HEK293 (cell line): ENCODE results near the gene MYOM1.

Experiments
- CTCF ChIA-PET: fragments of 350-600 bp; formaldehyde crosslinking; extraction: SDS; loops from one replicate; lab custom pipeline; 2021; ENCODE audit warnings: antibody characterized with exemption; lab: Yijun Ruan, JAX
- POLR2A ChIA-PET: fragments of 300-600 bp; formaldehyde crosslinking; extraction: SDS; loops from one replicate; lab custom pipeline; 2020; ENCODE audit warnings: antibody characterized with exemption, inconsistent platforms; lab: Yijun Ruan, JAX
- H3K27ac ChIP-seq: fragments of 200-500 bp; sonication (Bioruptor generic); 2 replicates; pipeline ENCODE4 v1.5.1; 2014; ENCODE audit warnings: low read depth, low read length, control low read depth, inconsistent platforms; ENCODE audit errors: extremely low read depth
- H3K36me3 ChIP-seq, 2 experiments: fragments of 200-500 bp in 1 of 2; sonication (Bioruptor generic) in 1 of 2; 1 replicate in 1 of 2; 2 replicates in 1 of 2; pipeline ENCODE4 v1.5.1; 2014 to 2017; ENCODE audit warnings: inconsistent platforms in 2 of 2, low read length in 2 of 2; ENCODE audit not compliant: control insufficient read depth in 2 of 2, insufficient read depth in 1 of 2
- H3K4me1 ChIP-seq: fragments of 200-500 bp; sonication (Bioruptor generic); 2 replicates; pipeline ENCODE4 v1.5.1; 2014; ENCODE audit warnings: mild to moderate bottlenecking, low read length, inconsistent platforms; ENCODE audit not compliant: control insufficient read depth, insufficient read depth
- H3K4me3 ChIP-seq: 2 replicates; pipeline ENCODE4 v1.5.1; 2011; ENCODE audit warnings: low read depth, mild to moderate bottlenecking, control low read depth, low read length, moderate library complexity
- H3K9me3 ChIP-seq: fragments of 200-500 bp; sonication (Bioruptor generic); 2 replicates; pipeline ENCODE4 v1.5.1; 2014; ENCODE audit warnings: low read depth, low read length, inconsistent platforms; ENCODE audit not compliant: control insufficient read depth, insufficient read depth
- FEZF1 ChIP-seq: fragments of 450-650 bp; formaldehyde crosslinking; IDR thresholded peaks from 2 replicates; pipeline ENCODE4 v1.5.1; 2016; ENCODE audit warnings: missing biosample characterization, missing genetic modification characterization
- GLIS2 ChIP-seq: fragments of 450-650 bp; formaldehyde crosslinking; IDR thresholded peaks from 2 replicates; pipeline ENCODE4 v1.5.1; 2016; ENCODE audit warnings: missing biosample characterization, missing genetic modification characterization
- RBAK ChIP-seq: fragments of 450-650 bp; formaldehyde crosslinking; IDR thresholded peaks from 2 replicates; pipeline ENCODE4 v1.5.1; 2016; ENCODE audit warnings: missing biosample characterization, missing genetic modification characterization
- SCRT1 ChIP-seq: fragments of 450-650 bp; formaldehyde crosslinking; IDR thresholded peaks from 2 replicates; pipeline ENCODE4 v1.5.1; 2016; ENCODE audit warnings: missing biosample characterization, missing genetic modification characterization, borderline replicate concordance
- SP7 ChIP-seq: fragments of 450-650 bp; formaldehyde crosslinking; IDR thresholded peaks from 2 replicates; pipeline ENCODE4 v1.5.1; 2016; ENCODE audit warnings: missing biosample characterization, missing genetic modification characterization
- WT1 ChIP-seq: fragments of 450-650 bp; formaldehyde crosslinking; IDR thresholded peaks from 2 replicates; pipeline ENCODE4 v1.5.1; 2016; ENCODE audit warnings: missing biosample characterization, missing genetic modification characterization
- YY2 ChIP-seq: fragments of 450-650 bp; formaldehyde crosslinking; IDR thresholded peaks from 2 replicates; pipeline ENCODE4 v1.5.1; 2016; ENCODE audit warnings: missing biosample characterization, missing genetic modification characterization
- ZBTB17 ChIP-seq: fragments of 450-650 bp; formaldehyde crosslinking; IDR thresholded peaks from 2 replicates; pipeline ENCODE4 v1.5.1; 2016; ENCODE audit warnings: missing biosample characterization, missing genetic modification characterization
- ZBTB48 ChIP-seq: fragments of 450-650 bp; formaldehyde crosslinking; IDR thresholded peaks from 2 replicates; pipeline ENCODE4 v1.5.1; 2016; ENCODE audit warnings: missing biosample characterization, missing genetic modification characterization
- ZFP41 ChIP-seq: fragments of 450-650 bp; formaldehyde crosslinking; IDR thresholded peaks from 2 replicates; pipeline ENCODE4 v1.5.1; 2016; ENCODE audit warnings: missing biosample characterization, missing genetic modification characterization, borderline replicate concordance
- ZNF121 ChIP-seq: fragments of 450-650 bp; formaldehyde crosslinking; IDR thresholded peaks from 2 replicates; pipeline ENCODE4 v1.5.1; 2016; ENCODE audit warnings: missing biosample characterization, missing genetic modification characterization
- ZNF140 ChIP-seq: fragments of 450-650 bp; formaldehyde crosslinking; IDR thresholded peaks from 2 replicates; pipeline ENCODE4 v1.5.1; 2016; ENCODE audit warnings: missing biosample characterization, missing genetic modification characterization
- ZNF146 ChIP-seq: fragments of 450-650 bp; formaldehyde crosslinking; IDR thresholded peaks from 2 replicates; pipeline ENCODE4 v1.5.1; 2016; ENCODE audit warnings: missing biosample characterization, missing genetic modification characterization
- ZNF157 ChIP-seq: fragments of 450-650 bp; formaldehyde crosslinking; IDR thresholded peaks from 2 replicates; pipeline ENCODE4 v1.5.1; 2016; ENCODE audit warnings: missing biosample characterization, missing genetic modification characterization
- ZNF2 ChIP-seq: fragments of 450-650 bp; formaldehyde crosslinking; IDR thresholded peaks from 2 replicates; pipeline ENCODE4 v1.5.1; 2016; ENCODE audit warnings: missing biosample characterization, missing genetic modification characterization
- ZNF214 ChIP-seq: fragments of 450-650 bp; formaldehyde crosslinking; IDR thresholded peaks from 2 replicates; pipeline ENCODE4 v1.5.1; 2017; ENCODE audit warnings: missing biosample characterization, mild to moderate bottlenecking, missing genetic modification characterization, borderline replicate concordance
- ZNF302 ChIP-seq: fragments of 450-650 bp; formaldehyde crosslinking; IDR thresholded peaks from 2 replicates; pipeline ENCODE4 v1.5.1; 2016; ENCODE audit warnings: missing biosample characterization, missing genetic modification characterization, low read depth
- ZNF335 ChIP-seq: fragments of 450-650 bp; formaldehyde crosslinking; conservative IDR thresholded peaks from 2 replicates; pipeline ENCODE4 v1.5.1; 2016; ENCODE audit warnings: missing biosample characterization, missing genetic modification characterization
- ZNF366 ChIP-seq: fragments of 450-650 bp; formaldehyde crosslinking; conservative IDR thresholded peaks from 2 replicates; pipeline ENCODE4 v1.5.1; 2016; ENCODE audit warnings: missing biosample characterization, missing genetic modification characterization
- ZNF549 ChIP-seq: fragments of 450-650 bp; IDR thresholded peaks from 2 replicates; pipeline ENCODE4 v1.5.1; 2018; ENCODE audit warnings: missing biosample characterization, missing genetic modification characterization, mild to moderate bottlenecking, inconsistent platforms, moderate library complexity
- ZNF571 ChIP-seq: fragments of 450-650 bp; formaldehyde crosslinking; IDR thresholded peaks from 2 replicates; pipeline ENCODE4 v1.5.0; 2017; ENCODE audit warnings: missing biosample characterization, missing genetic modification characterization
- ZNF596 ChIP-seq: fragments of 450-650 bp; IDR thresholded peaks from 2 replicates; pipeline ENCODE4 v1.5.0; 2018; ENCODE audit warnings: missing biosample characterization, mild to moderate bottlenecking, missing genetic modification characterization, moderate library complexity
- ZNF623 ChIP-seq: fragments of 450-650 bp; formaldehyde crosslinking; IDR thresholded peaks from 2 replicates; pipeline ENCODE4 v1.5.1; 2016; ENCODE audit warnings: missing biosample characterization, missing genetic modification characterization
- ZNF654 ChIP-seq: fragments of 450-650 bp; formaldehyde crosslinking; IDR thresholded peaks from 2 replicates; pipeline ENCODE4 v1.5.1; 2016; ENCODE audit warnings: low read depth, missing biosample characterization, missing genetic modification characterization
- ZNF776 ChIP-seq: fragments of 450-650 bp; formaldehyde crosslinking; IDR thresholded peaks from 2 replicates; pipeline ENCODE4 v1.5.0; 2017; ENCODE audit warnings: missing biosample characterization, missing genetic modification characterization, borderline replicate concordance
- ZNF777 ChIP-seq: fragments of 450-650 bp; formaldehyde crosslinking; IDR thresholded peaks from 2 replicates; pipeline ENCODE4 v1.5.1; 2017; ENCODE audit warnings: missing biosample characterization, missing genetic modification characterization, borderline replicate concordance
- ZNF843 ChIP-seq: fragments of 450-650 bp; formaldehyde crosslinking; IDR thresholded peaks from 2 replicates; pipeline ENCODE4 v1.5.1; 2016; ENCODE audit warnings: missing biosample characterization, missing genetic modification characterization
- ZSCAN16 ChIP-seq: fragments of 450-650 bp; formaldehyde crosslinking; IDR thresholded peaks from 2 replicates; pipeline ENCODE4 v1.5.1; 2016; ENCODE audit warnings: missing biosample characterization, missing genetic modification characterization
- TF ChIP-seq, protein P1 (sequence below): fragments of 450-650 bp; formaldehyde crosslinking; IDR thresholded peaks from 2 replicates; pipeline ENCODE4 v1.5.1; 2016; ENCODE audit warnings: missing biosample characterization, missing genetic modification characterization
- TF ChIP-seq, protein P2 (sequence below): fragments of 450-650 bp; formaldehyde crosslinking; IDR thresholded peaks from 2 replicates; pipeline ENCODE4 v1.5.1; 2016; ENCODE audit warnings: missing biosample characterization, missing genetic modification characterization
- TF ChIP-seq, protein P3 (sequence below): fragments of 450-650 bp; formaldehyde crosslinking; IDR thresholded peaks from 2 replicates; pipeline ENCODE4; 2016; ENCODE audit warnings: missing biosample characterization, missing genetic modification characterization

Gene MYOM1

GRCh38 chr18:3246635-3247239, 27.0 kb upstream of the MYOM1 start:
- Histone ChIP-seq H3K9me3 (no peaks in the 10 kb centered on the region), H3K27ac (peak overlapping the region; percentile 95)
- ChIA-PET POLR2A (interaction anchor here (0.9 to 2.4 kb wide), 7 partner anchors 10 to 418 kb away, joined by 3 to 18 read pairs (median 4); no protein-coding TSS in a partner anchor), CTCF (interaction anchor here (0.5 to 4.8 kb wide), 48 partner anchors 9 to 719 kb away, joined by 3 to 84 read pairs (median 4); no protein-coding TSS in a partner anchor)
- TF ChIP-seq GLIS2: no peak
- 0 out of 2 replicates have a peak, but pooled peaks have one; percentile 26 for TF ChIP-seq ZNF777 (tag by site-specific recombination)
- TF ChIP-seq ZNF596 (tag by site-specific recombination): no peak
- TF ChIP-seq ZNF140: no peak
- TF ChIP-seq SCRT1 (tag by site-specific recombination): no peak
- no peak for TF ChIP-seq ZNF571 (tag by site-specific recombination)
- peak; percentile 24 for TF ChIP-seq ZNF335
- TF ChIP-seq ZNF146 (tag by site-specific recombination): no peak
- no peak for TF ChIP-seq RBAK (tag by site-specific recombination)
- TF ChIP-seq ZNF776 (tag by site-specific recombination): no peak
- no peak for TF ChIP-seq ZNF549 (tag by site-specific recombination)
- TF ChIP-seq ZNF623 (tag by site-specific recombination): no peak
- no peak for TF ChIP-seq ZFP41 (tag by site-specific recombination)
- no peak for TF ChIP-seq ZNF157 (tag by site-specific recombination)
- TF ChIP-seq, all 188 proteins: peak for 2
- peaks cover 11% of the 10 kb centered on the region for H3K4me1 ChIP-seq
- H3K4me3 ChIP-seq: peak overlapping the region; percentile 21
- peaks cover 0 to 3% of the 10 kb centered on the region in 2 experiments; a peak in 2 of 3 replicates for H3K36me3 ChIP-seq

GRCh38 chr18:3245853-3246634, 26.3 kb upstream of the MYOM1 start:
- CTCF ChIA-PET: interaction anchor here (0.6 to 4.8 kb wide), 52 partner anchors 10 to 590 kb away, joined by 3 to 84 read pairs (median 4); no protein-coding TSS in a partner anchor
- POLR2A ChIA-PET: interaction anchor here (0.6 to 1.0 kb wide), 3 partner anchors 15 to 202 kb away, joined by 4 to 5 read pairs (median 4); no protein-coding TSS in a partner anchor
- peak overlapping the region; percentile 34 for H3K4me3 ChIP-seq
- peaks cover 0 to 3% of the 10 kb centered on the region in 2 experiments; a peak in 2 of 3 replicates for H3K36me3 ChIP-seq
- H3K9me3 ChIP-seq: no peaks in the 10 kb centered on the region
- H3K4me1 ChIP-seq: peaks cover 9% of the 10 kb centered on the region
- no peak overlapping the region for H3K27ac ChIP-seq
- TF ChIP-seq, protein P1, sequence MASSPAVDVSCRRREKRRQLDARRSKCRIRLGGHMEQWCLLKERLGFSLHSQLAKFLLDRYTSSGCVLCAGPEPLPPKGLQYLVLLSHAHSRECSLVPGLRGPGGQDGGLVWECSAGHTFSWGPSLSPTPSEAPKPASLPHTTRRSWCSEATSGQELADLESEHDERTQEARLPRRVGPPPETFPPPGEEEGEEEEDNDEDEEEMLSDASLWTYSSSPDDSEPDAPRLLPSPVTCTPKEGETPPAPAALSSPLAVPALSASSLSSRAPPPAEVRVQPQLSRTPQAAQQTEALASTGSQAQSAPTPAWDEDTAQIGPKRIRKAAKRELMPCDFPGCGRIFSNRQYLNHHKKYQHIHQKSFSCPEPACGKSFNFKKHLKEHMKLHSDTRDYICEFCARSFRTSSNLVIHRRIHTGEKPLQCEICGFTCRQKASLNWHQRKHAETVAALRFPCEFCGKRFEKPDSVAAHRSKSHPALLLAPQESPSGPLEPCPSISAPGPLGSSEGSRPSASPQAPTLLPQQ (tag by site-specific recombination): peak; percentile 58
- TF ChIP-seq FEZF1 (tag by site-specific recombination): no peak
- TF ChIP-seq, protein P2, sequence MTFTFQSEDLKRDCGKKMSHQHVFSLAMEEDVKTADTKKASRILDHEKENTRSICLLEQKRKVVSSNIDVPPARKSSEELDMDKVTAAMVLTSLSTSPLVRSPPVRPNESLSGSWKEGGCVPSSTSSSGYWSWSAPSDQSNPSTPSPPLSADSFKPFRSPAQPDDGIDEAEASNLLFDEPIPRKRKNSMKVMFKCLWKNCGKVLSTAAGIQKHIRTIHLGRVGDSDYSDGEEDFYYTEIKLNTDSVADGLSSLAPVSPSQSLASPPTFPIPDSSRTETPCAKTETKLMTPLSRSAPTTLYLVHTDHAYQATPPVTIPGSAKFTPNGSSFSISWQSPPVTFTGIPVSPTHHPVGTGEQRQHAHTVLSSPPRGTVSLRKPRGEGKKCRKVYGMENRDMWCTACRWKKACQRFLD: no peak
- TF ChIP-seq, protein P3, sequence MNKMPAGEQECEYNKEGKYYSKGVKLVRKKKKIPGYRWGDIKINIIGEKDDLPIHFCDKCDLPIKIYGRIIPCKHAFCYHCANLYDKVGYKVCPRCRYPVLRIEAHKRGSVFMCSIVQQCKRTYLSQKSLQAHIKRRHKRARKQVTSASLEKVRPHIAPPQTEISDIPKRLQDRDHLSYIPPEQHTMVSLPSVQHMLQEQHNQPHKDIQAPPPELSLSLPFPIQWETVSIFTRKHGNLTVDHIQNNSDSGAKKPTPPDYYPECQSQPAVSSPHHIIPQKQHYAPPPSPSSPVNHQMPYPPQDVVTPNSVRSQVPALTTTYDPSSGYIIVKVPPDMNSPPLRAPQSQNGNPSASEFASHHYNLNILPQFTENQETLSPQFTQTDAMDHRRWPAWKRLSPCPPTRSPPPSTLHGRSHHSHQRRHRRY (tag by site-specific recombination): no peak
- 0 out of 2 replicates have a peak, but pooled peaks have one; percentile 13 for TF ChIP-seq ZBTB48 (tag by site-specific recombination)
- 0 out of 2 replicates have a peak, but pooled peaks have one; percentile 19 for TF ChIP-seq ZNF843 (tag by site-specific recombination)
- TF ChIP-seq ZSCAN16 (tag by site-specific recombination): no peak
- TF ChIP-seq ZNF366 (tag by site-specific recombination): peak; percentile 59
- TF ChIP-seq ZNF302 (tag by site-specific recombination): no peak
- no peak for TF ChIP-seq RBAK (tag by site-specific recombination)
- TF ChIP-seq YY2 (tag by site-specific recombination): no peak
- no peak for TF ChIP-seq ZNF214 (tag by site-specific recombination)
- TF ChIP-seq ZBTB17: peak; percentile 61
- peak; percentile 90 for TF ChIP-seq ZNF654
- TF ChIP-seq ZNF335: peak; percentile 74
- 0 out of 2 replicates have a peak, but pooled peaks have one; percentile 63 for TF ChIP-seq ZNF2 (tag by site-specific recombination)
- 0 out of 2 replicates have a peak, but pooled peaks have one; percentile 40 for TF ChIP-seq SP7
- TF ChIP-seq ZNF121 (tag by site-specific recombination): peak; percentile 95
- no peak for TF ChIP-seq WT1 (tag by site-specific recombination)
